A204.1 (cell line): ENCODE measurements around the gene IL1B.

ENCODE experiments used
- FAIRE-seq: peaks from 2 replicates; lab custom pipeline; 2012; peaks lifted over from hg19 to GRCh38; lab: Jason Lieb, UNC

IL1B gene

DNA sequence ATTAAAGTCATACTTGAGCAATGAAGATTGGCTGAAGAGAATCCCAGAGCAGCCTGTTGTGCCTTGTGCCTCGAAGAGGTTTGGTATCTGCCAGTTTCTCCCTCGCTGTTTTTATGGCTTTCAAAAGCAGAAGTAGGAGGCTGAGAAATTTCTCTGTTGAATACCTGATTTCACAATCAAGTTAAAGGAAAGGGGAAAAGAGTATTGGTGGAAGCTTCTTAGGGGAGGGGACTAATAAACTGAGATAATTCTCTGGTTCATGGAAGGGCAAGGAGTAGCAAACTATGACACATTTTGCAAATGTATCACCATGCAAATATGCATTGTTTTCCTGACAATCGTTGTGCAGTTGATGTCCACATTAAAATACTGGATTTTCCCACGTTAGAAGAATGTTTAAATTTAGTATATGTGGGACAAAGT lies at the start of gene IL1B:
Gene IL1B, minus strand, starts transcription at position 85 of the 423 bp plus-strand sequence. CDS start 550 bp downstream, outside the sequence.
- no peak for FAIRE-seq

DNA sequence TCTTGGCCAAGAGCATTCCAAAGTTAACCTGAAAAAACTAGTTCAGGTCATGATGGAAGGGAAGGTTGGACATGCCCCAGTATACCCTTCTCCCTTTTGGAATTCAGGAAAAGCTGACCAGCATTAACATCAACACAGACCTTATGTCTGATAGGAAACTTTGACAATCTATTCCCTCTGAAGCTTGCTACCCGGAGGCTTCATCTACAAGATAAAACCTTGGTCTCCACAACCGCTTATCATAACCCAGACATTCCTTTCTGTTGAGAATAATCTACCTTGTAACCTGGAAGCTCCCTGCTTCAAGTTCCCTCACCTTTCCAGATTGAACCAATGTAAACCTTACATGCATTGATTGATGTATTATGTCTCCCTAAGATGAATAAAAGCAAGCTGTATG lies 49.7 kb upstream of the IL1B start:
- FAIRE-seq: no peak

GRCh38 chr2:112885506-112885902 lies 48.9 kb upstream of the IL1B start:
- FAIRE-seq: no peak

- FAIRE-seq: no peak
These were observed 48.4 kb upstream of the IL1B start for GRCh38 chr2:112884869-112885505.

DNA sequence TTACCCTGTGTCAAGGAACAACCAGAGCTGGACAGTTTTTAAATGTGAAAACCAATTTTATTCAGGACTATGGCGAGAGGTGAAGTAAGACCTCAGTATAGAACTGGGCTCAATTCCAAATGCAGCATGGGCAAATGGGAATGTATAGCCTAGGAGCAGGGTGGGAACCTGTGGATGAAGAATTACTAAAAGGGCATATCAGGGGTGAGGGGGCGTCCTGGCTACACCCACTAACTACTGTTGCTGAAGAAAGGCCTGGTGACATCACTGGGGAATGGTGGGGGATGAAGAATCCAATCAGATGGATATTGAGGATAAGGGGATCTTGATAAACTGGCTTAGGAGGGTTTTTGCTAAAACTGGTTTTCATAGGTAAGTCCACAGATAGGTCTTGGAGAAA lies 47.1 kb upstream of the IL1B start:
- FAIRE-seq: no peak

GRCh38 chr2:112881217-112881985 lies 44.8 kb upstream of the IL1B start:
- FAIRE-seq: no peak

- FAIRE-seq: no peak
These were observed 44.1 kb upstream of the IL1B start for GRCh38 chr2:112880696-112881095.

- no peak for FAIRE-seq
These were observed 43.5 kb upstream of the IL1B start for GRCh38 chr2:112880091-112880531.

GRCh38 chr2:112879491-112880041 lies 43.0 kb upstream of the IL1B start:
- FAIRE-seq: no peak

GRCh38 chr2:112877423-112877822 lies 40.8 kb upstream of the IL1B start:
- FAIRE-seq: no peak

GRCh38 chr2:112876971-112877361 lies 40.4 kb upstream of the IL1B start:
- no peak for FAIRE-seq

GRCh38 chr2:112876257-112876970 lies 39.8 kb upstream of the IL1B start:
- FAIRE-seq: no peak

- FAIRE-seq: no peak
These were observed 34.6 kb upstream of the IL1B start for GRCh38 chr2:112870841-112871835.

- FAIRE-seq: no peak
These were observed 32.8 kb upstream of the IL1B start for GRCh38 chr2:112869258-112869842.

GRCh38 chr2:112867701-112868631 lies 31.4 kb upstream of the IL1B start:
- FAIRE-seq: no peak

DNA sequence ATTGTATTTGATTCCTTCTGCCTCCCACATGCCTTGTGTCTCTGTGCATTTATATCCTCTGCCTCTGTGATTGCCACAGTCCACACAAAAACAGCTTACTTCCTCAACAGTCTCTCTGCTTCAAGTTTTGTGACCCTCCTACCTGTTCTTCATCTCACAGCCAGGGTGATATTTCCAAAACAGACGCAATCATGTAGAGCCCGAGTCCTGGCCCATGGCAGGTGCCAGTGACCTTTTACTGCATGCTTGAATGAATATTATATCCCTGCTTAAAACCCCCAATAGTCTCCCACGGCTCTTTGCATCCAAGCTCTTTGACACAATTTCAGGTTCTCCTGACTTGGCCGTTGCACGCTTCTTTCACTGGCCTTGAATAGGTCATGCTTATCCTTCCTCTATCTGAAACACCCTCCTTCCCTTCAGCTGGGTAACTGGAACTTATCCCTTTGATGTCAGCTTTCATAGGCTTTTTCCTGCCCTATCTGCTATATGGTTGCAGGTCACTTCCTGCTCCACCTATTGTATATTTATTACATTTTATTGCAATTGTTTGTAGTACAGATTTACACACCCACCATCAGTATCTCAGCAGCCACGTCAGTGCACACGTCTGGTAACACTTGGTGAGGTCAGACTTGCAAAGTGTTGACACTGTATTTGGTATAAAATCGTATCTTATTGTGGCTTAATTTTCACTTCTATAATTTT lies 29.7 kb upstream of the IL1B start:
- FAIRE-seq: no peak

GRCh38 chr2:112864072-112864471 lies 27.5 kb upstream of the IL1B start:
- no peak for FAIRE-seq

GRCh38 chr2:112859406-112860183 lies 23.0 kb upstream of the IL1B start:
- peak; percentile 52 for FAIRE-seq

DNA sequence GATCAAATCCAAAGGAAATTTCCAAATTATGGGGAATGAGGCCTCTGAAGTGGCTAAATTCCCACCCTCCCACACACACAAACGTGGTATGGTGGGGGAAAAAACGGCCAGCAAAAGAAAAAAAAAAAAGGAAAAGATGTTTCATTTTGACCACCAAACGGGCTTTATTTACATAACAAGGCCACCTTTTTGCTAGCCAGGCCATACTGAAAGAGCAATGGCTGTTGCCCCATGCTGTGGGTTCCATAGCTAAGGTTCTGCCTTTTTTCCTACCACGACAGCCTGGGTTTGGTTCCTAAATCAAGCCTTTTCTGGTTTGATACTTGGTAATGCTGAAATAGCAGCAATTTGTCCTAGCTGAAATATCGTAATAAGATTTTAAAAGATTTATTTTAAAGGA lies 14.0 kb upstream of the IL1B start:
- no peak for FAIRE-seq
